Testis (tissue), 2 donors: Measurements from ENCODE around the gene LRPPRC.

Experiments
- CTCF ChIP-seq, 3 experiments: fragments of 450-650 bp in 2 of 3; fragments of 200-600 bp in 1 of 3; sonication (generic) in 1 of 3; IDR thresholded peaks; one replicate each; pipeline ENCODE4 v1.5.1; 2016 to 2019; ENCODE audit warnings: antibody characterized with exemption in 3 of 3, mild to moderate bottlenecking in 2 of 3, moderate library complexity in 1 of 3
- POLR2A ChIP-seq: fragments of 450-650 bp; IDR thresholded peaks from one replicate; pipeline ENCODE4 v1.6.1; 2017; ENCODE audit warnings: antibody characterized with exemption, mild to moderate bottlenecking, moderate library complexity

- no peak for TF ChIP-seq CTCF (IDR thresholded peaks at IDR 0.05)
- no peak for TF ChIP-seq POLR2A
Observed at GRCh38 chr2:44038277-44038676, 42.5 kb upstream of the LRPPRC start.
